Liver (tissue), 9 donors: Measurements from ENCODE around the gene TMEM248. TPM values are rescaled to one million over a fixed set of nuclear protein-coding genes. Genes with fewer than 3 reads are reported as not detected.

Experiments used
- DNase-seq: peaks from one replicate; pipeline ENCODE4 v3.0.0-alpha.2; 2017; ENCODE audit warnings: low spot score
- H3K27ac ChIP-seq, 2 donors: one replicate each; pipeline ENCODE4 v1.7.0; 2013; ENCODE audit warnings: inconsistent platforms in 2 of 2, low read length in 2 of 2, control low read depth in 1 of 2, low read depth in 1 of 2, mild to moderate bottlenecking in 1 of 2
- H3K27me3 ChIP-seq, 4 donors: one replicate each; pipeline versions ENCODE4 v1.6.1 to v1.7.0; 2013; ENCODE audit warnings: low read length in 3 of 4, inconsistent platforms in 1 of 4, mild to moderate bottlenecking in 1 of 4, moderate library complexity in 1 of 4; ENCODE audit not compliant: control insufficient read depth in 4 of 4, insufficient read depth in 4 of 4
- H3K36me3 ChIP-seq, 4 donors: one replicate each; pipeline versions ENCODE4 v1.6.1 to v1.7.0; 2013; ENCODE audit warnings: low read length in 3 of 4, mild to moderate bottlenecking in 3 of 4, low read depth in 1 of 4, moderate library complexity in 1 of 4; ENCODE audit not compliant: control insufficient read depth in 4 of 4, insufficient read depth in 3 of 4
- H3K4me1 ChIP-seq, 4 donors: one replicate each; pipeline versions ENCODE4 v1.6.1 to v1.7.0; 2013; ENCODE audit warnings: low read length in 3 of 4, mild to moderate bottlenecking in 3 of 4, moderate library complexity in 1 of 4; ENCODE audit not compliant: control insufficient read depth in 4 of 4, insufficient read depth in 4 of 4
- H3K4me3 ChIP-seq, 3 donors: one replicate each; pipeline versions ENCODE4 v1.6.1 to v1.7.0; 2013; ENCODE audit warnings: low read length in 3 of 3, control low read depth in 1 of 3, low read depth in 1 of 3, mild to moderate bottlenecking in 1 of 3
- H3K9ac ChIP-seq, 2 donors: one replicate each; pipeline ENCODE4 v1.7.0; 2013; ENCODE audit warnings: low read length in 2 of 2, mild to moderate bottlenecking in 2 of 2, moderate library complexity in 2 of 2, control low read depth in 1 of 2, low read depth in 1 of 2
- H3K9me3 ChIP-seq, 4 donors: one replicate each; pipeline versions ENCODE4 v1.6.1 to v1.7.0; 2013; ENCODE audit warnings: low read length in 3 of 4; ENCODE audit not compliant: control insufficient read depth in 4 of 4
- EGR1 ChIP-seq, 2 donors: IDR thresholded peaks; 2 replicates each; pipeline ENCODE4 v1.6.1; 2016 to 2018; ENCODE audit warnings: antibody characterized with exemption in 2 of 2, low read depth in 2 of 2
- FOXA1 ChIP-seq: IDR thresholded peaks from 2 replicates; pipeline ENCODE4 v1.6.1; 2016; ENCODE audit warnings: antibody characterized with exemption
- FOXA2 ChIP-seq: IDR thresholded peaks from 2 replicates; pipeline ENCODE4 v1.6.1; 2016; ENCODE audit warnings: antibody characterized with exemption
- GABPA ChIP-seq, 2 donors: IDR thresholded peaks in 1 of 2; conservative IDR thresholded peaks in 1 of 2; 2 replicates each; pipeline ENCODE4 v1.6.1; 2016; ENCODE audit warnings: antibody characterized with exemption in 2 of 2, mild to moderate bottlenecking in 1 of 2, moderate library complexity in 1 of 2
- HNF4A ChIP-seq, 2 donors: conservative IDR thresholded peaks; 2 replicates each; pipeline ENCODE4 v1.6.1; 2016; ENCODE audit warnings: antibody characterized with exemption in 2 of 2, mild to moderate bottlenecking in 2 of 2
- HNF4G ChIP-seq: IDR thresholded peaks from 2 replicates; pipeline ENCODE4 v1.6.1; 2016; ENCODE audit warnings: antibody characterized with exemption
- JUND ChIP-seq, 2 donors: IDR thresholded peaks; 2 replicates each; pipeline ENCODE4 v1.6.1; 2016; ENCODE audit warnings: antibody characterized with exemption in 2 of 2
- NR2F2 ChIP-seq: IDR thresholded peaks from 2 replicates; pipeline ENCODE4 v1.6.1; 2016; ENCODE audit warnings: antibody characterized with exemption
- RAD21 ChIP-seq, 2 donors: IDR thresholded peaks; 2 replicates each; pipeline ENCODE4 v1.6.1; 2016; ENCODE audit warnings: antibody characterized with exemption in 2 of 2, mild to moderate bottlenecking in 2 of 2
- RXRA ChIP-seq, 2 donors: IDR thresholded peaks; 2 replicates each; pipeline ENCODE4 v1.6.1; 2017 to 2018; ENCODE audit warnings: antibody characterized with exemption in 2 of 2, mild to moderate bottlenecking in 1 of 2
- SP1 ChIP-seq: IDR thresholded peaks from 2 replicates; pipeline ENCODE4 v1.6.1; 2018; ENCODE audit warnings: antibody characterized with exemption, mild to moderate bottlenecking
- TAF1 ChIP-seq: conservative IDR thresholded peaks from 2 replicates; pipeline ENCODE4 v1.6.1; 2016; ENCODE audit warnings: antibody characterized with exemption, mild to moderate bottlenecking
- YY1 ChIP-seq: IDR thresholded peaks from 2 replicates; pipeline ENCODE4 v1.6.1; 2016; ENCODE audit warnings: antibody characterized with exemption, mild to moderate bottlenecking
- WGBS: extraction: QIAGEN DNeasy Blood & Tissue Kit; methylation state at CpG from one replicate; pipeline ENCODE4 v1.1.7; 2013; 5-methylcytosine and 5-hydroxymethylcytosine counted together
- polyA plus RNA-seq, 2 donors: library from polyadenylated mRNA; stranded (reverse) in 1 of 2; unstranded in 1 of 2; fragments of 200-250 nt in 1 of 2; fragments of >200 nt in 1 of 2; fragmentation: Nextera tagmentation in 1 of 2; extraction: Ambion mirVana in 1 of 2; gene quantifications; one replicate each; pipeline versions ENCODE4 v1.2.1 to v1.2.3, GENCODE V29; 2013 to 2015
- total RNA-seq, 2 donors: library from RNA; depleted of rRNA; stranded (reverse); fragments of >200 nt; gene quantifications; one replicate each; pipeline ENCODE4 v1.2.3, GENCODE V29; 2014
- TF ChIP-seq, protein P1 (sequence below): IDR thresholded peaks from 2 replicates; pipeline ENCODE4 v1.6.1; 2016; ENCODE audit warnings: antibody characterized with exemption, mild to moderate bottlenecking
- TF ChIP-seq, protein P2 (sequence below): IDR thresholded peaks from 2 replicates; pipeline ENCODE4 v1.6.1; 2016; ENCODE audit warnings: antibody characterized with exemption
- TF ChIP-seq, protein P3 (sequence below): IDR thresholded peaks from 2 replicates; pipeline ENCODE4 v1.6.1; 2016; ENCODE audit warnings: antibody characterized with exemption
- TF ChIP-seq, protein P4 (sequence below): IDR thresholded peaks from 2 replicates; pipeline ENCODE4 v1.6.1; 2016; ENCODE audit warnings: antibody characterized with exemption
- TF ChIP-seq, protein P5 (sequence below): fragments of 150-350 bp; IDR thresholded peaks from 2 replicates; pipeline ENCODE4 v1.5.1; 2017; ENCODE audit warnings: improper control_type of control experiment, low read depth, low read length; ENCODE audit not compliant: missing input control
- donor health status: healthy.
- donor health status: healthy.
- donor health status: healthy.
- donor health status: healthy.
- donor health status: healthy.

The TMEM248 gene
- total and polyA plus RNA-seq, 4 donors, result 31.4 to 45.6 (median 41.6) TPM

DNA sequence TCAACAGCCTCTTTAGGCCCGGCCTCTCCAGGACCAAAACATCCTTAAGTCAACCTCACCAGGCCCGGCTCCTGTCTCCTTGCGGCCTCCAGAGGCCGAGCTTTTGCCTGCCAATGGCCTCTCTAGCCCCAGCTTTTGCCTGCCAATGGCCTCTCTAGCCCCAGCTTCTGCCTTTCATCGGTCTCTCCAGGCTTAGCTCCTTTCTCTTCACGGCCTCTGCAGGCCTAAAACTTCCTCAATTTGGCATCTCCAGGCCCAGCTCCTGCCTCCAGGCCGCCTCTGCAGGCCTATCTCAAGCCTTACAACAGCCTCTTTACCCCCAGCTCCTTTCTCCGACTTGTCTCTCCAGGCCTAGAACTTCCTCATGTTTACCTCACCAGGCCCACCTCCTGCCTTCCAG, 15.7 kb upstream of the TMEM248 start (continued):
- TF ChIP-seq, protein P1, sequence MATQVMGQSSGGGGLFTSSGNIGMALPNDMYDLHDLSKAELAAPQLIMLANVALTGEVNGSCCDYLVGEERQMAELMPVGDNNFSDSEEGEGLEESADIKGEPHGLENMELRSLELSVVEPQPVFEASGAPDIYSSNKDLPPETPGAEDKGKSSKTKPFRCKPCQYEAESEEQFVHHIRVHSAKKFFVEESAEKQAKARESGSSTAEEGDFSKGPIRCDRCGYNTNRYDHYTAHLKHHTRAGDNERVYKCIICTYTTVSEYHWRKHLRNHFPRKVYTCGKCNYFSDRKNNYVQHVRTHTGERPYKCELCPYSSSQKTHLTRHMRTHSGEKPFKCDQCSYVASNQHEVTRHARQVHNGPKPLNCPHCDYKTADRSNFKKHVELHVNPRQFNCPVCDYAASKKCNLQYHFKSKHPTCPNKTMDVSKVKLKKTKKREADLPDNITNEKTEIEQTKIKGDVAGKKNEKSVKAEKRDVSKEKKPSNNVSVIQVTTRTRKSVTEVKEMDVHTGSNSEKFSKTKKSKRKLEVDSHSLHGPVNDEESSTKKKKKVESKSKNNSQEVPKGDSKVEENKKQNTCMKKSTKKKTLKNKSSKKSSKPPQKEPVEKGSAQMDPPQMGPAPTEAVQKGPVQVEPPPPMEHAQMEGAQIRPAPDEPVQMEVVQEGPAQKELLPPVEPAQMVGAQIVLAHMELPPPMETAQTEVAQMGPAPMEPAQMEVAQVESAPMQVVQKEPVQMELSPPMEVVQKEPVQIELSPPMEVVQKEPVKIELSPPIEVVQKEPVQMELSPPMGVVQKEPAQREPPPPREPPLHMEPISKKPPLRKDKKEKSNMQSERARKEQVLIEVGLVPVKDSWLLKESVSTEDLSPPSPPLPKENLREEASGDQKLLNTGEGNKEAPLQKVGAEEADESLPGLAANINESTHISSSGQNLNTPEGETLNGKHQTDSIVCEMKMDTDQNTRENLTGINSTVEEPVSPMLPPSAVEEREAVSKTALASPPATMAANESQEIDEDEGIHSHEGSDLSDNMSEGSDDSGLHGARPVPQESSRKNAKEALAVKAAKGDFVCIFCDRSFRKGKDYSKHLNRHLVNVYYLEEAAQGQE, result no peak
- no peak for TF ChIP-seq TAF1

DNA sequence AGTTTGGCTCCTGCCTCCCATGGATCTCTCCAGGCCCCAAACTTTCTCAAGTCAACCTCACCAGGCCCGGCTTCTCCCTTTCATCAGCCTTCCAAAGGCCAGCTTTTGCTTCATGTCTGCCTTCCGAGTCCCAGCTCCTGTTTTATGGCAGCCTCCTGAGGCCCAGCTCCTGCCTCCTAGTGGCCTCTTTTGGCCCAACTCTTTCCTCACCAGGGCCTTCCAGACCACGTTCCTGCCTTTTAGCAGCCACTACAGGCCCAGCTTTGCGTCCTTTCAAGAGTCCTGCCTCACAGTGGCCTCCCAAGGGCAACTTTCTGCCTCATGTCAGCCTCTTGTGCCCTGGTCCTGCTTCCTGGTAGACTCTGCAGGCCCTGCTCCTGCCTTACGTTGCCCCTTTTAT, 15.3 kb upstream of the TMEM248 start:
- TF ChIP-seq FOXA1 (no peak), HNF4G (no peak), EGR1 (IDR thresholded peaks at IDR 0.05; ENCODE audit: low read depth in 2 of 2) (no peak), SP1 (no peak), JUND (IDR thresholded peaks at IDR 0.05) (no peak)
- H3K27me3 ChIP-seq, result no peaks in the 10 kb centered on the region
- peaks cover 3 to 18% (median 4%) of the 10 kb centered on the region in 4 donors for H3K36me3 ChIP-seq
- DNase-seq, result no peak
- WGBS, result 92% methylated on average over 5 of the region's 5 CpGs
- H3K9ac ChIP-seq, result no peak overlapping the region
- no peak overlapping the region for H3K4me3 ChIP-seq
- no peaks in the 10 kb centered on the region for H3K9me3 ChIP-seq
- peaks cover 0 to 5% (median 1%) of the 10 kb centered on the region in 4 donors for H3K4me1 ChIP-seq
- no peak overlapping the region for H3K27ac ChIP-seq

DNA sequence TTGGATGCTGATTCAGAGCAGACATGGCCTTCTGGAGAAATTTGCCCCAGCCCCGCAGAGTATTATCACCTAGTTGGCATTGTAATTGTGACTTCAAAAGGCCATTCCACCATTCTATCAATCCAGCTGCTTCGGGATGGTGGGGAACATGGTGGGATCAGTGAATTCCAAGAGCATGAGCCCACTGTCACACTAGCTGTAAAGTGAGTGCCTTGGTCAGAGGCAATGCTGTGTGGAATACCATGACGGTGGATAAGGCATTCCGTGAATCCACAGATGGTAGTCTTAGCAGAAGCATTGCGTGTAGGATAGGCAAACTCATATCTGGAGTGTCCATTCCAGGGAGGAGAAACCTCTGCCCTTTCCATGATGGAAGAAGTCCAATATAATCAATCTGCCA, 13.3 kb upstream of the TMEM248 start:
- DNase-seq, result no peak
- TF ChIP-seq, protein P2, sequence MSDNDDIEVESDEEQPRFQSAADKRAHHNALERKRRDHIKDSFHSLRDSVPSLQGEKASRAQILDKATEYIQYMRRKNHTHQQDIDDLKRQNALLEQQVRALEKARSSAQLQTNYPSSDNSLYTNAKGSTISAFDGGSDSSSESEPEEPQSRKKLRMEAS, result no peak
- no peak for TF ChIP-seq YY1
- TF ChIP-seq EGR1 (IDR thresholded peaks at IDR 0.05; ENCODE audit: low read depth in 2 of 2), result no peak
- TF ChIP-seq HNF4G, result no peak
- TF ChIP-seq FOXA2, result no peak
- TF ChIP-seq SP1, result no peak
- TF ChIP-seq, protein P1, result no peak
- no peak for TF ChIP-seq TAF1
- no peak for TF ChIP-seq FOXA1
- TF ChIP-seq, protein P3, sequence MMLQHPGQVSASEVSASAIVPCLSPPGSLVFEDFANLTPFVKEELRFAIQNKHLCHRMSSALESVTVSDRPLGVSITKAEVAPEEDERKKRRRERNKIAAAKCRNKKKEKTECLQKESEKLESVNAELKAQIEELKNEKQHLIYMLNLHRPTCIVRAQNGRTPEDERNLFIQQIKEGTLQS, result no peak
- no peak for TF ChIP-seq NR2F2
- no peak for TF ChIP-seq RAD21 (IDR thresholded peaks at IDR 0.05)
- TF ChIP-seq HNF4A (conservative IDR thresholded peaks at IDR 0.05), result no peak
- TF ChIP-seq, protein P4, sequence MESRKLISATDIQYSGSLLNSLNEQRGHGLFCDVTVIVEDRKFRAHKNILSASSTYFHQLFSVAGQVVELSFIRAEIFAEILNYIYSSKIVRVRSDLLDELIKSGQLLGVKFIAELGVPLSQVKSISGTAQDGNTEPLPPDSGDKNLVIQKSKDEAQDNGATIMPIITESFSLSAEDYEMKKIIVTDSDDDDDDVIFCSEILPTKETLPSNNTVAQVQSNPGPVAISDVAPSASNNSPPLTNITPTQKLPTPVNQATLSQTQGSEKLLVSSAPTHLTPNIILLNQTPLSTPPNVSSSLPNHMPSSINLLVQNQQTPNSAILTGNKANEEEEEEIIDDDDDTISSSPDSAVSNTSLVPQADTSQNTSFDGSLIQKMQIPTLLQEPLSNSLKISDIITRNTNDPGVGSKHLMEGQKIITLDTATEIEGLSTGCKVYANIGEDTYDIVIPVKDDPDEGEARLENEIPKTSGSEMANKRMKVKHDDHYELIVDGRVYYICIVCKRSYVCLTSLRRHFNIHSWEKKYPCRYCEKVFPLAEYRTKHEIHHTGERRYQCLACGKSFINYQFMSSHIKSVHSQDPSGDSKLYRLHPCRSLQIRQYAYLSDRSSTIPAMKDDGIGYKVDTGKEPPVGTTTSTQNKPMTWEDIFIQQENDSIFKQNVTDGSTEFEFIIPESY, result no peak
- TF ChIP-seq, protein P5, sequence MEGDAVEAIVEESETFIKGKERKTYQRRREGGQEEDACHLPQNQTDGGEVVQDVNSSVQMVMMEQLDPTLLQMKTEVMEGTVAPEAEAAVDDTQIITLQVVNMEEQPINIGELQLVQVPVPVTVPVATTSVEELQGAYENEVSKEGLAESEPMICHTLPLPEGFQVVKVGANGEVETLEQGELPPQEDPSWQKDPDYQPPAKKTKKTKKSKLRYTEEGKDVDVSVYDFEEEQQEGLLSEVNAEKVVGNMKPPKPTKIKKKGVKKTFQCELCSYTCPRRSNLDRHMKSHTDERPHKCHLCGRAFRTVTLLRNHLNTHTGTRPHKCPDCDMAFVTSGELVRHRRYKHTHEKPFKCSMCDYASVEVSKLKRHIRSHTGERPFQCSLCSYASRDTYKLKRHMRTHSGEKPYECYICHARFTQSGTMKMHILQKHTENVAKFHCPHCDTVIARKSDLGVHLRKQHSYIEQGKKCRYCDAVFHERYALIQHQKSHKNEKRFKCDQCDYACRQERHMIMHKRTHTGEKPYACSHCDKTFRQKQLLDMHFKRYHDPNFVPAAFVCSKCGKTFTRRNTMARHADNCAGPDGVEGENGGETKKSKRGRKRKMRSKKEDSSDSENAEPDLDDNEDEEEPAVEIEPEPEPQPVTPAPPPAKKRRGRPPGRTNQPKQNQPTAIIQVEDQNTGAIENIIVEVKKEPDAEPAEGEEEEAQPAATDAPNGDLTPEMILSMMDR, result no peak
- no peak for TF ChIP-seq GABPA (IDR thresholded peaks at IDR 0.05 in 1 of 2, conservative IDR thresholded peaks at IDR 0.05 in 1 of 2)
- no peak for TF ChIP-seq JUND (IDR thresholded peaks at IDR 0.05)
- no peak for TF ChIP-seq RXRA (IDR thresholded peaks at IDR 0.05)
- Histone ChIP-seq H3K27ac (no peak overlapping the region), H3K4me1 (peaks cover 0 to 13% (median 5%) of the 10 kb centered on the region in 4 donors), H3K36me3 (peaks cover 0 to 3% (median 0%) of the 10 kb centered on the region in 4 donors), H3K4me3 (no peak overlapping the region), H3K9me3 (no peaks in the 10 kb centered on the region), H3K27me3 (no peaks in the 10 kb centered on the region), H3K9ac (no peak overlapping the region)
- WGBS, result 89% methylated on average over 5 of the region's 5 CpGs
